Fibroblast of lung (primary cell): Measurements from ENCODE around the gene SPTLC1. TPM values are rescaled to one million over a fixed set of nuclear protein-coding genes. Genes with fewer than 3 reads are reported as not detected.
A peak's percentile ranks its signal among the peaks of the same experiment; 100 is the strongest.

Source experiments
- DNase-seq, 2 donors: peaks; one replicate each; pipeline versions ENCODE4 v3.0.0 to v3.0.0-alpha.2; 2010; ENCODE audit warnings: low read depth in 2 of 2
- H2AFZ ChIP-seq: 2 replicates; pipeline ENCODE4 v1.5.1; 2012; ENCODE audit warnings: low read length, control low read depth, inconsistent platforms
- H3K27ac ChIP-seq: 2 replicates; pipeline ENCODE4 v1.5.1; 2011; ENCODE audit warnings: low read length, control low read depth; ENCODE audit not compliant: insufficient read depth
- H3K27me3 ChIP-seq: 2 replicates; pipeline ENCODE4 v1.5.1; 2011; ENCODE audit warnings: mild to moderate bottlenecking, low read length; ENCODE audit not compliant: control insufficient read depth, insufficient read depth
- H3K36me3 ChIP-seq: 2 replicates; pipeline ENCODE4 v1.5.1; 2011; ENCODE audit warnings: low read length; ENCODE audit not compliant: control insufficient read depth, insufficient read depth
- H3K4me1 ChIP-seq: 2 replicates; pipeline ENCODE4 v1.5.1; 2011; ENCODE audit warnings: low read length; ENCODE audit not compliant: control insufficient read depth, insufficient read depth; ENCODE audit errors: extremely low read depth
- H3K4me2 ChIP-seq: 2 replicates; pipeline ENCODE4 v1.5.1; 2011; ENCODE audit warnings: low read length, control low read depth; ENCODE audit not compliant: insufficient read depth; ENCODE audit errors: extremely low read depth
- H3K4me3 ChIP-seq, 4 experiments: fragments of 200-600 bp in 1 of 4; sonication (generic) in 1 of 4; replicated peaks in 1 of 4; 2 replicates each; pipeline ENCODE4 v1.5.1; 2011 to 2016; ENCODE audit warnings: low read length in 4 of 4, low read depth in 3 of 4, mild to moderate bottlenecking in 3 of 4, control low read depth in 2 of 4, inconsistent platforms in 1 of 4, mixed read lengths in 1 of 4; ENCODE audit not compliant: insufficient read depth in 1 of 4; ENCODE audit errors: control extremely low read depth in 1 of 4
- H3K79me2 ChIP-seq: 2 replicates; pipeline ENCODE4 v1.5.1; 2012; ENCODE audit warnings: mild to moderate bottlenecking, low read length, inconsistent platforms; ENCODE audit not compliant: control insufficient read depth, insufficient read depth
- H3K9ac ChIP-seq: 2 replicates; pipeline ENCODE4 v1.5.1; 2011; ENCODE audit warnings: mild to moderate bottlenecking, low read length, control low read depth; ENCODE audit not compliant: insufficient read depth
- H3K9me3 ChIP-seq: 2 replicates; pipeline ENCODE4 v1.5.1; 2012; ENCODE audit warnings: low read depth, low read length; ENCODE audit not compliant: control insufficient read depth, insufficient read depth
- H4K20me1 ChIP-seq: 2 replicates; pipeline ENCODE4 v1.5.1; 2011; ENCODE audit warnings: low read length; ENCODE audit not compliant: control insufficient read depth, insufficient read depth; ENCODE audit errors: extremely low read depth
- CTCF ChIP-seq, 2 donors: IDR thresholded peaks in 1 of 2; conservative IDR thresholded peaks in 1 of 2; 1 replicate in 1 of 2; 2 replicates in 1 of 2; pipeline ENCODE4 v1.5.1; 2011 to 2012; ENCODE audit warnings: low read length in 2 of 2, control low read depth in 1 of 2, inconsistent platforms in 1 of 2, low read depth in 1 of 2, mild to moderate bottlenecking in 1 of 2
- EZH2 ChIP-seq: IDR thresholded peaks from 2 replicates; pipeline ENCODE4 v1.5.1; 2012; ENCODE audit warnings: low read length, control low read depth, mild to moderate bottlenecking; ENCODE audit errors: missing control alignments
- polyA minus RNA-seq: library from RNA; depleted of rRNA, polyadenylated mRNA; stranded (reverse); fragments of >200 nt; gene quantifications from 2 replicates; pipeline ENCODE4 v1.2.3, GENCODE V29; 2011; ENCODE audit warnings: low replicate concordance
- polyA plus RNA-seq, 2 donors: library from polyadenylated mRNA; depleted of rRNA in 1 of 2; stranded (reverse) in 1 of 2; unstranded in 1 of 2; fragments of >200 nt; gene quantifications; 2 replicates each; pipeline ENCODE4 v1.2.1, GENCODE V29; 2011 to 2012; ENCODE audit warnings: missing spikeins in 1 of 2
- total RNA-seq: library from RNA; depleted of rRNA; stranded (reverse); fragments of >200 nt; gene quantifications from 2 replicates; pipeline ENCODE4 v1.2.1, GENCODE V29; 2014

SPTLC1 gene
- total RNA-seq (122 and 138 TPM in 2 replicates), polyA plus RNA-seq (86.2 and 97.8 TPM in 2 replicates), polyA minus RNA-seq (33.6 and 39.7 TPM in 2 replicates)
- polyA plus RNA-seq (2012): 53.2 and 57.1 TPM in 2 replicates

- Histone ChIP-seq H3K79me2 (peaks cover 33% of the 10 kb centered on the region), H3K36me3 (no peaks in the 10 kb centered on the region), H3K27me3 (peaks cover 5% of the 10 kb centered on the region), H4K20me1 (no peaks in the 10 kb centered on the region), H3K4me3 (peak within 1 kb of the TSS; percentile 56 to 95 (median 82)), H3K9me3 (no peaks in the 10 kb centered on the region), H3K27ac (peak within 1 kb of the TSS; percentile 89), H3K4me2 (peak within 1 kb of the TSS; percentile 62), H3K9ac (peak within 1 kb of the TSS; percentile 97), H2AFZ (peak within 1 kb of the TSS; percentile 86), H3K4me1 (peaks cover 2% of the 10 kb centered on the region)
- TF ChIP-seq EZH2 (no peak), CTCF (conservative IDR thresholded peaks at IDR 0.05 in 1 of 2, IDR thresholded peaks at IDR 0.05 in 1 of 2; ENCODE audit: low read depth in 1 of 2, low read length in 2 of 2) (no peak)
- DNase-seq: peak; percentile 91 to 94
Measured at GRCh38 chr9:92115071-92115858, at the start of gene SPTLC1. Gene SPTLC1 (minus strand): TSS chr9:92115413. CDS start chr9:92115370, 43 bp downstream.

- DNase-seq: no peak
- no peaks in the 10 kb centered on the region for H3K4me1 ChIP-seq
- no peaks in the 10 kb centered on the region for H3K27me3 ChIP-seq
- H3K4me2 ChIP-seq: no peak overlapping the region
- no peaks in the 10 kb centered on the region for H3K79me2 ChIP-seq
- H3K27ac ChIP-seq: no peak overlapping the region
- no peak overlapping the region for H2AFZ ChIP-seq
- H3K9me3 ChIP-seq: no peaks in the 10 kb centered on the region
- no peak overlapping the region for H3K9ac ChIP-seq
- TF ChIP-seq EZH2: no peak
- TF ChIP-seq CTCF (conservative IDR thresholded peaks at IDR 0.05 in 1 of 2, IDR thresholded peaks at IDR 0.05 in 1 of 2; ENCODE audit: low read depth in 1 of 2, low read length in 2 of 2): no peak
- H3K4me3 ChIP-seq: no peak overlapping the region
- H3K36me3 ChIP-seq: no peaks in the 10 kb centered on the region
- H4K20me1 ChIP-seq: no peaks in the 10 kb centered on the region
Measured at GRCh38 chr9:92164975-92165374, 49.8 kb upstream of the SPTLC1 start.

- Histone ChIP-seq H2AFZ (no peak overlapping the region), H3K27me3 (no peaks in the 10 kb centered on the region), H3K27ac (no peak overlapping the region), H4K20me1 (no peaks in the 10 kb centered on the region), H3K9me3 (no peaks in the 10 kb centered on the region), H3K79me2 (no peaks in the 10 kb centered on the region), H3K4me3 (no peak overlapping the region), H3K4me2 (no peak overlapping the region), H3K4me1 (no peaks in the 10 kb centered on the region), H3K9ac (no peak overlapping the region), H3K36me3 (no peaks in the 10 kb centered on the region)
- DNase-seq: no peak
- TF ChIP-seq CTCF (conservative IDR thresholded peaks at IDR 0.05 in 1 of 2, IDR thresholded peaks at IDR 0.05 in 1 of 2; ENCODE audit: low read depth in 1 of 2, low read length in 2 of 2) (no peak), EZH2 (no peak)
Measured at GRCh38 chr9:92164490-92164889, 49.3 kb upstream of the SPTLC1 start.
